Mesenchymal stem cell (in vitro differentiated cells and primary cell): ENCODE data around the gene SRSF12.

ENCODE experiments used
- DNase-seq: peaks from one replicate; pipeline ENCODE4 v3.0.0-alpha.2; 2013
- H2AFZ ChIP-seq: one replicate; pipeline ENCODE4 v1.6.1; 2013; ENCODE audit warnings: low read depth, mild to moderate bottlenecking, control low read depth, inconsistent platforms, low read length, moderate library complexity
- H2AK5ac ChIP-seq: 2 replicates; pipeline ENCODE4 v1.6.1; 2013; ENCODE audit warnings: low read length, moderate library complexity, mild to moderate bottlenecking, inconsistent platforms; ENCODE audit not compliant: severe bottlenecking
- H2BK120ac ChIP-seq: one replicate; pipeline ENCODE4 v1.6.1; 2013; ENCODE audit warnings: low read depth, mild to moderate bottlenecking, inconsistent platforms, low read length, moderate library complexity
- H2BK12ac ChIP-seq, 2 experiments: one replicate each; pipeline ENCODE4 v1.6.1; 2013; ENCODE audit warnings: inconsistent platforms in 2 of 2, low read length in 2 of 2, mild to moderate bottlenecking in 2 of 2, moderate library complexity in 2 of 2, control low read depth in 1 of 2
- H2BK15ac ChIP-seq: one replicate; pipeline ENCODE4 v1.6.1; 2013; ENCODE audit warnings: mild to moderate bottlenecking, low read depth, inconsistent platforms; ENCODE audit not compliant: poor library complexity, severe bottlenecking
- H2BK5ac ChIP-seq: 2 replicates; pipeline ENCODE4 v1.6.1; 2013; ENCODE audit warnings: low read depth, mild to moderate bottlenecking, low read length, control low read depth, inconsistent platforms; ENCODE audit not compliant: poor library complexity, severe bottlenecking
- H3K14ac ChIP-seq, 2 experiments: one replicate each; pipeline ENCODE4 v1.6.1; 2013; ENCODE audit warnings: inconsistent platforms in 2 of 2, low read length in 2 of 2, control low read depth in 1 of 2, mild to moderate bottlenecking in 1 of 2, moderate library complexity in 1 of 2
- H3K18ac ChIP-seq, 2 experiments: one replicate each; pipeline ENCODE4 v1.6.1; 2013; ENCODE audit warnings: inconsistent platforms in 2 of 2, low read length in 2 of 2, control low read depth in 1 of 2, low read depth in 1 of 2, mild to moderate bottlenecking in 1 of 2
- H3K23ac ChIP-seq, 2 experiments: one replicate each; pipeline ENCODE4 v1.6.1; 2013; ENCODE audit warnings: inconsistent platforms in 2 of 2, low read length in 2 of 2, mild to moderate bottlenecking in 2 of 2, moderate library complexity in 2 of 2, control low read depth in 1 of 2
- H3K27ac ChIP-seq: 2 replicates; pipeline ENCODE4 v1.5.1; 2013; ENCODE audit warnings: mild to moderate bottlenecking, moderate library complexity, low read length, control low read depth, inconsistent platforms; ENCODE audit not compliant: poor library complexity, severe bottlenecking
- H3K27me3 ChIP-seq, 2 experiments: 2 replicates each; pipeline versions ENCODE4 v1.6.1 to v1.7.0; 2013; ENCODE audit warnings: low read length in 2 of 2, mild to moderate bottlenecking in 2 of 2, moderate library complexity in 2 of 2, control low read depth in 1 of 2, inconsistent platforms in 1 of 2; ENCODE audit not compliant: control insufficient read depth in 1 of 2, insufficient read depth in 1 of 2
- H3K36me3 ChIP-seq, 2 experiments: 2 replicates each; pipeline versions ENCODE4 v1.6.1 to v1.7.0; 2013; ENCODE audit warnings: low read length in 2 of 2, control low read depth in 1 of 2, inconsistent platforms in 1 of 2, low read depth in 1 of 2, mild to moderate bottlenecking in 1 of 2; ENCODE audit not compliant: insufficient read depth in 2 of 2, control insufficient read depth in 1 of 2
- H3K4ac ChIP-seq, 2 experiments: one replicate each; pipeline ENCODE4 v1.6.1; 2013; ENCODE audit warnings: inconsistent platforms in 2 of 2, low read length in 2 of 2, mild to moderate bottlenecking in 2 of 2, moderate library complexity in 2 of 2, control low read depth in 1 of 2, low read depth in 1 of 2
- H3K4me1 ChIP-seq: 2 replicates; pipeline ENCODE4 v1.6.1; 2013; ENCODE audit warnings: low read depth, low read length, control low read depth; ENCODE audit not compliant: control insufficient read depth, insufficient read depth
- H3K4me2 ChIP-seq: 2 replicates; pipeline ENCODE4 v1.6.1; 2013; ENCODE audit warnings: low read length, mild to moderate bottlenecking, inconsistent platforms; ENCODE audit not compliant: poor library complexity, severe bottlenecking
- H3K4me3 ChIP-seq, 2 experiments: 2 replicates each; pipeline versions ENCODE4 v1.5.1 to v1.7.0; 2013; ENCODE audit warnings: low read length in 2 of 2, mild to moderate bottlenecking in 2 of 2, control low read depth in 1 of 2, low read depth in 1 of 2; ENCODE audit not compliant: insufficient read depth in 1 of 2
- H3K79me1 ChIP-seq: replicated peaks from 2 replicates; pipeline ENCODE4 v1.6.1; 2013; ENCODE audit warnings: mild to moderate bottlenecking, control low read depth, low read length, inconsistent platforms; ENCODE audit not compliant: poor library complexity, severe bottlenecking
- H3K9ac ChIP-seq: 2 replicates; pipeline ENCODE4 v1.7.0; 2013; ENCODE audit warnings: mild to moderate bottlenecking, low read length, moderate library complexity
- H3K9me3 ChIP-seq: 2 replicates; pipeline ENCODE4 v1.7.0; 2013; ENCODE audit warnings: mild to moderate bottlenecking, low read length; ENCODE audit not compliant: control insufficient read depth
- H4K8ac ChIP-seq: one replicate; pipeline ENCODE4 v1.6.1; 2013; ENCODE audit warnings: inconsistent platforms, mild to moderate bottlenecking, low read length, moderate library complexity
- H4K91ac ChIP-seq: one replicate; pipeline ENCODE4 v1.6.1; 2013; ENCODE audit warnings: mild to moderate bottlenecking, low read length, inconsistent platforms
- WGBS: methylation state at CpG from one replicate; pipeline ENCODE4 v1.1.7; 2013; ENCODE audit warnings: mixed read lengths; 5-methylcytosine and 5-hydroxymethylcytosine counted together

Gene SRSF12

GRCh38 chr6:89100114-89100513 lies 17.8 kb downstream of the SRSF12 start:
- WGBS, result 94% methylated on average over 2 of the region's 2 CpGs
- no peak overlapping the region for H2BK5ac ChIP-seq
- H3K4me2 ChIP-seq, result no peak overlapping the region
- no peak overlapping the region for H3K23ac ChIP-seq
- H3K4me3 ChIP-seq, result no peak overlapping the region
- H3K4me1 ChIP-seq, result no peaks in the 10 kb centered on the region
- no peak overlapping the region for H2AFZ ChIP-seq
- H3K79me1 ChIP-seq, result peaks cover 3% of the 10 kb centered on the region
- no peaks in the 10 kb centered on the region for H3K9me3 ChIP-seq
- no peak overlapping the region for H2BK120ac ChIP-seq
- no peaks in the 10 kb centered on the region for H3K36me3 ChIP-seq
- no peak overlapping the region for H2AK5ac ChIP-seq
- no peak overlapping the region for H3K9ac ChIP-seq
- no peaks in the 10 kb centered on the region for H3K27me3 ChIP-seq
- no peak overlapping the region for H3K27ac ChIP-seq
- no peak overlapping the region for H3K18ac ChIP-seq
- no peak overlapping the region for H4K91ac ChIP-seq
- H3K14ac ChIP-seq, result no peak overlapping the region
- H2BK12ac ChIP-seq, result no peak overlapping the region
- no peak overlapping the region for H3K4ac ChIP-seq
- H4K8ac ChIP-seq, result no peak overlapping the region
- DNase-seq, result no peak
- H2BK15ac ChIP-seq, result no peak overlapping the region

DNA sequence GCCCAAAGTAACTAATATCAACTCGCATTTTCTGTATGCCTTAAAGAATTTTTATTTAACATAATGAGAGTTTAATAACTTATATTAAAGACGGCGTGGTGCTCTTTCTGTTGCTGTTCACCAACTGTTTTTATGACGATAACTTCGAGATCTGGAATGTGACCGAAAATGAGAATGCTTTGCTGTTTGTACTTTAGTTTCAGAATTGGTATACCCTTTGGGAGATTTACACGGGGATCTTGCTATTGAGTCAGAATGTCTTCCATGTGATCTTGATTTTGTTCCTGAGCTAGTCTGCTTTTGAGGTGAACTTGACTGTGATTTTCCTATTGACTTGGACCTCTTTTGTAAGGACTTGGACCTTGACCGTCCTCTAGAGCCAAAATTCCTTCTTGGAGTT lies 19.4 kb downstream of the SRSF12 start:
- H3K4me1 ChIP-seq, result peaks cover 1% of the 10 kb centered on the region
- H2AFZ ChIP-seq, result no peak overlapping the region
- no peak overlapping the region for H2AK5ac ChIP-seq
- no peak for DNase-seq
- no peak overlapping the region for H3K18ac ChIP-seq
- no peak overlapping the region for H2BK5ac ChIP-seq
- WGBS, result 98% methylated on average over 7 of the region's 8 CpGs
- H3K14ac ChIP-seq, result no peak overlapping the region
- H4K91ac ChIP-seq, result no peak overlapping the region
- no peak overlapping the region for H3K23ac ChIP-seq
- H3K4me2 ChIP-seq, result no peak overlapping the region
- no peaks in the 10 kb centered on the region for H3K36me3 ChIP-seq
- H3K9me3 ChIP-seq, result no peaks in the 10 kb centered on the region
- no peak overlapping the region for H2BK120ac ChIP-seq
- no peak overlapping the region for H2BK15ac ChIP-seq
- peaks cover 3% of the 10 kb centered on the region for H3K79me1 ChIP-seq
- H3K9ac ChIP-seq, result peak overlapping the region; percentile 53
- H2BK12ac ChIP-seq, result no peak overlapping the region
- no peak overlapping the region for H3K4ac ChIP-seq
- H3K27me3 ChIP-seq, result no peaks in the 10 kb centered on the region
- H4K8ac ChIP-seq, result no peak overlapping the region
- H3K4me3 ChIP-seq, result peak overlapping the region in 1 of 2 experiments; percentile 45
- H3K27ac ChIP-seq, result no peak overlapping the region

DNA sequence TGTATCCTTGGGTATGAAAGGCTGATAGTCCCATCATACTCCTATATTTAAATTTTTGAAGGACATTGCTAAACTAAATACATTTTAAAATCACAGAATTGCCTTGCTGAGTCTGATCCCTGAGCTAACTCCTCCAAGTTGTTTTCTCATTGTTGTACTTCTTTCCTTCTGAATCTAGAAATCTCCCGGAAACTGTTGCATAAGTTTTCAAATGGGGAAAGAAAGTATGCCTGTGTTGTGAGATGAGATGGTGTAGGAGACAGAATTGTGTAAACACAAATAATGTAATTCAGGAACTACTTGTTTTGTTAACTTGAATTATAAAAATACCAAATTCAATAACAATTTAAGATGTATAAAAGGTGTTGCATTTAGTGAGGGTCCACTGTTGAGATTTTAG lies 30.0 kb downstream of the SRSF12 start:
- peaks cover 10 to 35% of the 10 kb centered on the region in 2 experiments for H3K36me3 ChIP-seq

GRCh38 chr6:89085409-89086205 lies 32.3 kb downstream of the SRSF12 start:
- H3K18ac ChIP-seq, result no peak overlapping the region
- H3K4ac ChIP-seq, result no peak overlapping the region
- no peaks in the 10 kb centered on the region for H3K27me3 ChIP-seq
- H3K79me1 ChIP-seq, result peaks cover 5% of the 10 kb centered on the region
- no peak overlapping the region for H3K4me3 ChIP-seq
- no peak overlapping the region for H2BK5ac ChIP-seq
- H2BK15ac ChIP-seq, result no peak overlapping the region
- no peak overlapping the region for H2BK120ac ChIP-seq
- WGBS, result 97% methylated on average over 10 of the region's 12 CpGs
- no peak overlapping the region for H3K23ac ChIP-seq
- no peaks in the 10 kb centered on the region for H3K9me3 ChIP-seq
- H2BK12ac ChIP-seq, result no peak overlapping the region
- H3K27ac ChIP-seq, result no peak overlapping the region
- no peak overlapping the region for H2AK5ac ChIP-seq
- H4K91ac ChIP-seq, result no peak overlapping the region
- peaks cover 10 to 40% of the 10 kb centered on the region in 2 experiments for H3K36me3 ChIP-seq
- DNase-seq, result peak; percentile 40
- H4K8ac ChIP-seq, result no peak overlapping the region
- peaks cover 4% of the 10 kb centered on the region for H3K4me1 ChIP-seq
- no peak overlapping the region for H3K14ac ChIP-seq
- no peak overlapping the region for H2AFZ ChIP-seq
- H3K9ac ChIP-seq, result no peak overlapping the region
- H3K4me2 ChIP-seq, result no peak overlapping the region

More for the DNA sequence above, 30.0 kb downstream of the SRSF12 start:
- Histone ChIP-seq H3K27me3 (no peaks in the 10 kb centered on the region), H3K4me2 (no peak overlapping the region), H3K23ac (no peak overlapping the region), H3K4ac (no peak overlapping the region), H3K27ac (no peak overlapping the region), H3K4me3 (no peak overlapping the region), H3K18ac (no peak overlapping the region), H2BK12ac (no peak overlapping the region), H2BK120ac (no peak overlapping the region), H3K79me1 (peaks cover 6% of the 10 kb centered on the region), H2AK5ac (no peak overlapping the region), H3K9me3 (no peaks in the 10 kb centered on the region), H4K91ac (no peak overlapping the region), H3K14ac (no peak overlapping the region), H2BK5ac (no peak overlapping the region), H2BK15ac (no peak overlapping the region), H3K4me1 (peaks cover 6% of the 10 kb centered on the region), H2AFZ (no peak overlapping the region), H4K8ac (no peak overlapping the region), H3K9ac (no peak overlapping the region)
- 100% methylated on average over 1 of the region's 1 CpG for WGBS
- peak; percentile 60 for DNase-seq
